H1 (cell line): ENCODE data around the gene ESYT2. TPM values are rescaled to one million over a fixed set of nuclear protein-coding genes. Genes with fewer than 3 reads are reported as not detected.

Experiments used
- CTCF ChIA-PET: fragments of 300-600 bp; sonication (Branson Sonifier 250); formaldehyde crosslinking; loops from one replicate; lab custom pipeline; 2021; ENCODE audit not compliant: partially characterized antibody; lab: Charles Lee
- POLR2A ChIA-PET: fragments of 300-600 bp; sonication (Branson Sonifier 250); formaldehyde crosslinking; loops from one replicate; lab custom pipeline; 2021; ENCODE audit warnings: inconsistent platforms; ENCODE audit not compliant: partially characterized antibody; lab: Charles Lee
- DNase-seq, 2 experiments: peaks; one replicate each; pipeline versions ENCODE4 v3.0.0 to v3.0.0-alpha.2; 2010 to 2022; ENCODE audit warnings: low spot score in 2 of 2, low read depth in 1 of 2, mixed read lengths in 1 of 2
- FAIRE-seq: peaks from 2 replicates; lab custom pipeline; 2011; peaks lifted over from hg19 to GRCh38; lab: Jason Lieb, UNC
- H2AFZ ChIP-seq: 2 replicates; pipeline ENCODE4 v1.8.1; 2012; ENCODE audit warnings: low read length, inconsistent platforms
- H2AK5ac ChIP-seq: 2 replicates; pipeline ENCODE4 v1.6.1; 2013; ENCODE audit warnings: low read depth, low read length
- H2BK120ac ChIP-seq: replicated peaks from 2 replicates; pipeline ENCODE3; 2013; ENCODE audit warnings: low read depth, low read length, inconsistent platforms
- H2BK12ac ChIP-seq: 2 replicates; pipeline ENCODE4 v1.6.1; 2013; ENCODE audit warnings: low read depth, low read length
- H2BK15ac ChIP-seq: 2 replicates; pipeline ENCODE4 v1.6.1; 2013; ENCODE audit warnings: low read length
- H2BK20ac ChIP-seq: 2 replicates; pipeline ENCODE4 v1.6.1; 2013; ENCODE audit warnings: low read length
- H2BK5ac ChIP-seq: 2 replicates; pipeline ENCODE4 v1.6.1; 2013; ENCODE audit warnings: low read depth, low read length
- H3K14ac ChIP-seq: 2 replicates; pipeline ENCODE4 v1.6.1; 2013; ENCODE audit warnings: inconsistent platforms; ENCODE audit not compliant: insufficient read length
- H3K18ac ChIP-seq: 2 replicates; pipeline ENCODE4 v1.6.1; 2013; ENCODE audit warnings: low read length; ENCODE audit errors: extremely low read depth
- H3K23ac ChIP-seq: 2 replicates; pipeline ENCODE4 v1.6.1; 2013; ENCODE audit warnings: inconsistent platforms; ENCODE audit not compliant: insufficient read length
- H3K23me2 ChIP-seq: 2 replicates; pipeline ENCODE4 v1.6.1; 2013; ENCODE audit warnings: low read depth, low read length
- H3K27ac ChIP-seq: 2 replicates; pipeline ENCODE4 v1.6.1; 2011; ENCODE audit warnings: low read depth, low read length, inconsistent platforms
- H3K27me3 ChIP-seq, 4 experiments: replicated peaks in 1 of 4; 1 replicate in 1 of 4; 2 replicates in 3 of 4; pipeline versions ENCODE4 v1.6.1 to v1.8.1; 2011 to 2013; ENCODE audit warnings: low read length in 3 of 4, mild to moderate bottlenecking in 3 of 4, inconsistent platforms in 2 of 4, mixed read lengths in 2 of 4, moderate library complexity in 1 of 4; ENCODE audit not compliant: control insufficient read depth in 3 of 4, insufficient read depth in 3 of 4; ENCODE audit errors: extremely low read depth in 1 of 4
- H3K36me3 ChIP-seq, 4 experiments: 2 replicates each; pipeline versions ENCODE4 v1.6.1 to v1.8.1; 2011 to 2013; ENCODE audit warnings: mild to moderate bottlenecking in 4 of 4, low read length in 3 of 4, moderate library complexity in 2 of 4, control low read depth in 1 of 4, inconsistent platforms in 1 of 4; ENCODE audit not compliant: insufficient read depth in 4 of 4, control insufficient read depth in 2 of 4
- H3K4ac ChIP-seq: replicated peaks from 2 replicates; pipeline ENCODE3; 2013; ENCODE audit warnings: low read length, low read depth, mixed read lengths, inconsistent platforms; ENCODE audit not compliant: insufficient read length
- H3K4me1 ChIP-seq, 4 experiments: replicated peaks in 1 of 4; 1 replicate in 1 of 4; 2 replicates in 3 of 4; pipeline versions ENCODE4 v1.6.1 to v1.8.1; 2011 to 2013; ENCODE audit warnings: low read length in 3 of 4, inconsistent platforms in 2 of 4, mixed read lengths in 1 of 4; ENCODE audit not compliant: insufficient read depth in 4 of 4, control insufficient read depth in 3 of 4
- H3K4me2 ChIP-seq, 2 experiments: 2 replicates each; pipeline versions ENCODE4 v1.6.1 to v1.8.1; 2011 to 2013; ENCODE audit warnings: low read depth in 2 of 2, low read length in 2 of 2, control low read depth in 1 of 2, inconsistent platforms in 1 of 2, mild to moderate bottlenecking in 1 of 2; ENCODE audit not compliant: insufficient read depth in 1 of 2
- H3K4me3 ChIP-seq, 4 experiments: fragments of 200-600, 300-600 bp in 1 of 4; sonication (generic), shearing (Covaris generic), sonication (Bioruptor Twin) in 1 of 4; 2 replicates each; pipeline versions ENCODE4 v1.5.1 to v1.8.1; 2011 to 2016; ENCODE audit warnings: low read length in 4 of 4, low read depth in 3 of 4, control low read depth in 2 of 4, inconsistent platforms in 2 of 4, mild to moderate bottlenecking in 2 of 4, mixed read lengths in 1 of 4, moderate library complexity in 1 of 4; ENCODE audit not compliant: insufficient read depth in 2 of 4; ENCODE audit errors: extremely low read depth in 1 of 4
- H3K56ac ChIP-seq: replicated peaks from 2 replicates; pipeline ENCODE3; 2013; ENCODE audit warnings: low read depth, mild to moderate bottlenecking, mixed read lengths, low read length, inconsistent platforms; ENCODE audit not compliant: insufficient read length
- H3K79me1 ChIP-seq: 2 replicates; pipeline ENCODE4 v1.6.1; 2013; ENCODE audit warnings: low read depth, low read length, control low read depth
- H3K79me2 ChIP-seq, 2 experiments: 2 replicates each; pipeline versions ENCODE4 v1.6.1 to v1.8.1; 2012 to 2013; ENCODE audit warnings: low read length in 2 of 2, mild to moderate bottlenecking in 2 of 2, inconsistent platforms in 1 of 2; ENCODE audit not compliant: insufficient read depth in 2 of 2, control insufficient read depth in 1 of 2
- H3K9ac ChIP-seq, 4 experiments: replicated peaks in 1 of 4; 1 replicate in 1 of 4; 2 replicates in 3 of 4; pipeline versions ENCODE4 v1.6.1 to v1.8.1; 2011 to 2013; ENCODE audit warnings: low read depth in 3 of 4, low read length in 3 of 4, control low read depth in 2 of 4, mild to moderate bottlenecking in 2 of 4, moderate library complexity in 2 of 4, inconsistent platforms in 1 of 4; ENCODE audit errors: extremely low read depth in 1 of 4
- H3K9me3 ChIP-seq, 2 experiments: 2 replicates each; pipeline versions ENCODE4 v1.6.1 to v1.8.1; 2012 to 2013; ENCODE audit warnings: mild to moderate bottlenecking in 2 of 2, moderate library complexity in 2 of 2, control low read depth in 1 of 2, inconsistent platforms in 1 of 2, low read depth in 1 of 2, low read length in 1 of 2, mixed read lengths in 1 of 2; ENCODE audit not compliant: insufficient read depth in 2 of 2
- H4K20me1 ChIP-seq, 2 experiments: replicated peaks in 1 of 2; 2 replicates each; pipeline versions ENCODE3 to v1.8.1; 2011 to 2013; ENCODE audit warnings: inconsistent platforms in 2 of 2, low read length in 2 of 2, mild to moderate bottlenecking in 1 of 2; ENCODE audit not compliant: insufficient read depth in 2 of 2, control insufficient read depth in 1 of 2
- H4K5ac ChIP-seq: 2 replicates; pipeline ENCODE4 v1.6.1; 2013; ENCODE audit warnings: low read length, low read depth, mixed read lengths, inconsistent platforms; ENCODE audit not compliant: insufficient read length
- H4K8ac ChIP-seq: 2 replicates; pipeline ENCODE4 v1.8.0; 2013; ENCODE audit warnings: mild to moderate bottlenecking, moderate library complexity, low read length, inconsistent platforms; ENCODE audit not compliant: insufficient read depth; ENCODE audit errors: extremely low read depth
- H4K91ac ChIP-seq: replicated peaks from 2 replicates; pipeline ENCODE3; 2013; ENCODE audit warnings: low read length, mixed read lengths, inconsistent platforms; ENCODE audit not compliant: insufficient read length
- BRCA1 ChIP-seq: IDR thresholded peaks from 2 replicates; pipeline ENCODE4 v1.6.1; 2012; ENCODE audit warnings: low read depth, low read length, improper control_type of control experiment
- EP300 ChIP-seq, 2 experiments: IDR thresholded peaks; 1 replicate in 1 of 2; 2 replicates in 1 of 2; pipeline ENCODE4 v1.6.1; 2011 to 2012; ENCODE audit warnings: low read depth in 2 of 2, low read length in 2 of 2, mild to moderate bottlenecking in 2 of 2, borderline replicate concordance in 1 of 2, inconsistent platforms in 1 of 2, moderate library complexity in 1 of 2
- TCF12 ChIP-seq: IDR thresholded peaks from 2 replicates; pipeline ENCODE4 v1.6.1; 2011; ENCODE audit warnings: low read depth, mild to moderate bottlenecking, low read length
- TEAD4 ChIP-seq: IDR thresholded peaks from 2 replicates; pipeline ENCODE4 v1.6.1; 2012; ENCODE audit warnings: low read depth, low read length, inconsistent platforms, mixed read lengths
- WGBS, 2 experiments: shearing (Covaris generic) in 1 of 2; methylation state at CpG; one replicate each; pipeline versions ENCODE4 v1.1.6 to v1.1.7; 2013 to 2015; ENCODE audit warnings: low lambda C conversion rate in 2 of 2, mixed read lengths in 2 of 2, inconsistent platforms in 1 of 2, low coverage in 1 of 2, missing lambda C conversion rate in 1 of 2; ENCODE audit not compliant: insufficient replicate concordance in 2 of 2, insufficient coverage in 1 of 2, insufficient read length in 1 of 2; ENCODE audit errors: extremely low coverage in 1 of 2, missing lambda C conversion rate in 1 of 2; 5-methylcytosine and 5-hydroxymethylcytosine counted together
- polyA plus RNA-seq, 7 experiments: library from polyadenylated mRNA; depleted of rRNA in 3 of 7; stranded (reverse) in 5 of 7; unstranded in 2 of 7; fragments of >200 nt in 5 of 7; fragments of 200-250 nt in 2 of 7; gene quantifications; 1 replicate in 5 of 7; 2 replicates in 1 of 7; 4 replicates in 1 of 7; pipeline versions ENCODE4 v1.2.1 to v1.2.3, GENCODE V29; 2011 to 2013; ENCODE audit warnings: missing spikeins in 2 of 7, mixed read lengths in 2 of 7
- total RNA-seq: library from RNA; stranded (reverse); fragmentation: NEBNext Ultra II Directional; extraction: Animal tissue kit (Norgen Biotek cat#: 25700); gene quantifications from 2 replicates; pipeline ENCODE4 v1.2.1, GENCODE V29; 2021
- TF ChIP-seq, protein P1 (sequence below): IDR thresholded peaks from 2 replicates; pipeline ENCODE4 v1.6.1; 2011; ENCODE audit warnings: low read depth, mild to moderate bottlenecking, low read length; ENCODE audit not compliant: insufficient read depth
- TF ChIP-seq, protein P2 (sequence below): IDR thresholded peaks from 2 replicates; pipeline ENCODE4 v1.6.1; 2012; ENCODE audit warnings: low read length, inconsistent platforms
- TF ChIP-seq, protein P3 (sequence below): IDR thresholded peaks from 2 replicates; pipeline ENCODE4 v1.6.1; 2011; ENCODE audit warnings: low read length, improper control_type of control experiment

ESYT2 gene
- total and polyA plus RNA-seq, 2 of the 8 experiments (the other 6 are each of a cell fraction or from before 2014, with no cell fraction given), result 27.0 to 37.5 TPM

DNA sequence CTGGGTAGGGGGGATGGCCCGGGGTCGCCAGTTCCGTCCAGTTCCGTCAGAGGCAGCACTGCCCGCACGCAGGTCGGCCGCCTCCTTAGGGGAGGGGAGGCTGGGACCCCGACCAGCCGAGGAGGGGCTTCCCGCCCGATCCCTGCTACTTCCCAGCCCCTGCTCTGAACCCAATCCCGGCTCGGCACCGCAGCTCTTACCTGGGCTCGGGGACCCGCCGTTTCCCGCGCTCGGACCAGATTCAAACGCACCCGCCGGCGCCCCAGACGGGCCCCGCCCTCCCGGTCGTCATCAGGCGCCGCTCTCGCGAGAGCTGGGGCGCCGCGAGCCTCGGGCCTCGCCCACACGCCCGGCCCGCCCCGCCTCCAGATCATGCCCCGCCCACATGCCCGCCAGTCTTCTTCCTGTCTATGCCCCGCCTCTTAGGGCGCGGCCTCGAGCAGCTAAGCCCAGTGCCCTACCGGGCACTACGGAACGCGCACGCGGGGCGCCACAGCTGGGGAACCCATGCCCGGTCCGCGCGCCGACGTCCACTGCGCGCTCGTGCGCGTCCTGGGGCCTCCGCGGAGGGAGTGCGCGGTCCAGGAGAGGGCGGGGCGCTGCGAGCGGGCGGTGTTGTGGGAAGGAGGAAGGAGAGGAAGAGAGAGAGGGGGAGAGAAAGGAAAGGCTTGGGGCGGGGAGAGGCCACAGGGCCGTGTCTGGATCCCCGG lies 124.6 kb downstream of the ESYT2 start, which contains the start of gene NCAPG2:
Gene NCAPG2 (minus strand): TSS at position 281 of the 710 bp plus-strand sequence. CDS start 2,905 bp downstream, outside the sequence.
- H3K27ac ChIP-seq, result peak within 1 kb of the TSS; percentile 91
- ChIA-PET CTCF (interaction anchor here (1.0 to 4.3 kb wide), 5 partner anchors 28 to 273 kb away, joined by 3 to 37 read pairs (median 3); no protein-coding TSS in a partner anchor), POLR2A (interaction anchor here (0.6 to 2.0 kb wide), 6 partner anchors 10 to 35 kb away, joined by 3 to 8 read pairs (median 4); no protein-coding TSS in a partner anchor)
- H3K14ac ChIP-seq, result no peak within 1 kb of the TSS
- peak within 1 kb of the TSS; percentile 75 for H4K91ac ChIP-seq
- H2BK5ac ChIP-seq, result peak within 1 kb of the TSS; percentile 87
- H3K27me3 ChIP-seq, result no peaks in the 10 kb centered on the region
- no peak within 1 kb of the TSS for H2BK12ac ChIP-seq
- peaks cover 6 to 20% (median 12%) of the 10 kb centered on the region in 4 experiments; a peak in 6 of 7 replicates for H3K4me1 ChIP-seq
- H3K18ac ChIP-seq, result peak within 1 kb of the TSS; percentile 93
- H3K4me2 ChIP-seq, result peak within 1 kb of the TSS; percentile 83 to 99
- no peak for FAIRE-seq
- no peaks in the 10 kb centered on the region; the same call in 1 of the 2 replicates for H3K79me1 ChIP-seq
- H2BK120ac ChIP-seq, result no peak within 1 kb of the TSS
- no peak within 1 kb of the TSS for H3K23ac ChIP-seq
- H3K79me2 ChIP-seq, result peaks cover 9 to 47% of the 10 kb centered on the region in 2 experiments
- H3K9me3 ChIP-seq, result no peaks in the 10 kb centered on the region
- H3K23me2 ChIP-seq, result peaks cover 6% of the 10 kb centered on the region; the same call in 1 of the 2 replicates
- no peak within 1 kb of the TSS for H2BK20ac ChIP-seq
- H4K8ac ChIP-seq, result peak within 1 kb of the TSS; percentile 96; the same call in 1 of the 2 replicates
- peak within 1 kb of the TSS; percentile 70 to 96 (median 84) for H3K4me3 ChIP-seq
- H2AFZ ChIP-seq, result no peak within 1 kb of the TSS
- peak within 1 kb of the TSS; percentile 91 for H4K5ac ChIP-seq
- 1% methylated on average over 42 of the region's 78 CpGs; no CpG with 5 or more reads in 1 of the 2 experiments for WGBS, 2 experiments
- H2BK15ac ChIP-seq, result no peak within 1 kb of the TSS
- DNase-seq, result peak; percentile 90 to 98
- H3K9ac ChIP-seq, result peak within 1 kb of the TSS; percentile 94 to 97 (median 96)
- peaks cover 3 to 20% (median 13%) of the 10 kb centered on the region in 4 experiments; a peak in 5 of 8 replicates for H3K36me3 ChIP-seq
- peak within 1 kb of the TSS; percentile 90 for H3K56ac ChIP-seq
- H2AK5ac ChIP-seq, result no peak within 1 kb of the TSS
- H4K20me1 ChIP-seq, result peaks cover 0 to 4% of the 10 kb centered on the region in 2 experiments
- peak within 1 kb of the TSS; percentile 22 for H3K4ac ChIP-seq
- TF ChIP-seq, protein P1, sequence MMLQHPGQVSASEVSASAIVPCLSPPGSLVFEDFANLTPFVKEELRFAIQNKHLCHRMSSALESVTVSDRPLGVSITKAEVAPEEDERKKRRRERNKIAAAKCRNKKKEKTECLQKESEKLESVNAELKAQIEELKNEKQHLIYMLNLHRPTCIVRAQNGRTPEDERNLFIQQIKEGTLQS, result no peak
- TF ChIP-seq BRCA1, result peak; percentile 89
- TF ChIP-seq, protein P2, sequence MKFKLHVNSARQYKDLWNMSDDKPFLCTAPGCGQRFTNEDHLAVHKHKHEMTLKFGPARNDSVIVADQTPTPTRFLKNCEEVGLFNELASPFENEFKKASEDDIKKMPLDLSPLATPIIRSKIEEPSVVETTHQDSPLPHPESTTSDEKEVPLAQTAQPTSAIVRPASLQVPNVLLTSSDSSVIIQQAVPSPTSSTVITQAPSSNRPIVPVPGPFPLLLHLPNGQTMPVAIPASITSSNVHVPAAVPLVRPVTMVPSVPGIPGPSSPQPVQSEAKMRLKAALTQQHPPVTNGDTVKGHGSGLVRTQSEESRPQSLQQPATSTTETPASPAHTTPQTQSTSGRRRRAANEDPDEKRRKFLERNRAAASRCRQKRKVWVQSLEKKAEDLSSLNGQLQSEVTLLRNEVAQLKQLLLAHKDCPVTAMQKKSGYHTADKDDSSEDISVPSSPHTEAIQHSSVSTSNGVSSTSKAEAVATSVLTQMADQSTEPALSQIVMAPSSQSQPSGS, result no peak
- peak; percentile 53; the same call in 1 of the 2 replicates for TF ChIP-seq TEAD4
- no peak for TF ChIP-seq TCF12
- TF ChIP-seq, protein P3, sequence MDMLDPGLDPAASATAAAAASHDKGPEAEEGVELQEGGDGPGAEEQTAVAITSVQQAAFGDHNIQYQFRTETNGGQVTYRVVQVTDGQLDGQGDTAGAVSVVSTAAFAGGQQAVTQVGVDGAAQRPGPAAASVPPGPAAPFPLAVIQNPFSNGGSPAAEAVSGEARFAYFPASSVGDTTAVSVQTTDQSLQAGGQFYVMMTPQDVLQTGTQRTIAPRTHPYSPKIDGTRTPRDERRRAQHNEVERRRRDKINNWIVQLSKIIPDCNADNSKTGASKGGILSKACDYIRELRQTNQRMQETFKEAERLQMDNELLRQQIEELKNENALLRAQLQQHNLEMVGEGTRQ, result no peak
- TF ChIP-seq EP300 (IDR thresholded peaks at IDR 0.05; ENCODE audit: borderline replicate concordance in 1 of 2, low read depth in 2 of 2, low read length in 2 of 2), result 0 out of 3 replicates have a peak, but pooled peaks of 1 of the 2 experiments have one; percentile 25
